ENCODE data around the gene ADRM1.

The ADRM1 gene

GRCh38 chr20:62333820-62334595, 31.2 kb downstream of the ADRM1 start:
- ATAC-seq (ENCODE audit: low read depth) (no peak), DNase-seq (ENCODE audit: low spot score in 2 of 2) (no peak)
- H3K27ac Mint-ChIP-seq = no peak overlapping the region
- H3K9me3 Mint-ChIP-seq = peaks cover 3% of the 10 kb centered on the region
- H3K36me3 Mint-ChIP-seq = peaks cover 3% of the 10 kb centered on the region
- no peaks in the 10 kb centered on the region for H3K27me3 Mint-ChIP-seq
- H3K4me1 Mint-ChIP-seq = peaks cover 30% of the 10 kb centered on the region
- H3K4me3 Mint-ChIP-seq = no peak overlapping the region

- Mint-ChIP-seq H3K36me3 (peaks cover 5% of the 10 kb centered on the region), H3K4me1 (peaks cover 36% of the 10 kb centered on the region), H3K27me3 (no peaks in the 10 kb centered on the region), H3K4me3 (no peak overlapping the region), H3K27ac (no peak overlapping the region), H3K9me3 (peaks cover 3% of the 10 kb centered on the region)
- ATAC-seq (ENCODE audit: low read depth) (no peak), DNase-seq (ENCODE audit: low spot score in 2 of 2) (no peak)
Measured at GRCh38 chr20:62334881-62335280, 32.1 kb downstream of the ADRM1 start.

GRCh38 chr20:62335532-62335931, 32.7 kb downstream of the ADRM1 start:
- Mint-ChIP-seq H3K27me3 (no peaks in the 10 kb centered on the region), H3K9me3 (peaks cover 3% of the 10 kb centered on the region), H3K36me3 (peaks cover 7% of the 10 kb centered on the region), H3K27ac (peak overlapping the region; percentile 95), H3K4me3 (no peak overlapping the region), H3K4me1 (peaks cover 38% of the 10 kb centered on the region)
- DNase-seq (ENCODE audit: low spot score in 2 of 2) = no peak
- ATAC-seq (ENCODE audit: low read depth) = no peak

DNA sequence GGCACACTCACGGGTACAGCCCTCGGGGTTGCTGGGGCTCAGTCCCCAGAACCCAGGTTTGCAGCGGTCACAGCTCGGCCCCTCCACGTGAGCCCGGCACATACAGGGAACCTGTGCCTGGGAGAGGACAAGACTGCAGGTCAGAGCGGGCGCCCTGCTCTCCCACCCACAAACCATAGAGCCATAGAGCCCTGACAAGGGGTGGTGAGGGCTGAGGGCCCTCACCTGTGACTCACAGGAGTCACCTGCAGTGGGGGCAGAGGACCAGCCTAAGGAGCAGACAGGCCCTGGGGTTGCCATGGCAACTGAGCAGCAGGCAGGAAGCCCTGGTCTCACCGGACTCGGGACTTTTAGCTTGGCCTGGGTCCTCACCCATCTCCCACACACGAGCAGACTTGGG, 33.5 kb downstream of the ADRM1 start:
- peaks cover 38% of the 10 kb centered on the region for H3K4me1 Mint-ChIP-seq
- peak overlapping the region; percentile 95 for H3K27ac Mint-ChIP-seq
- DNase-seq (ENCODE audit: low spot score in 2 of 2) (no peak), ATAC-seq (ENCODE audit: low read depth) (no peak)
- H3K9me3 Mint-ChIP-seq = peaks cover 3% of the 10 kb centered on the region
- H3K27me3 Mint-ChIP-seq = no peaks in the 10 kb centered on the region
- peak overlapping the region; percentile 62 for H3K4me3 Mint-ChIP-seq
- H3K36me3 Mint-ChIP-seq = peaks cover 5% of the 10 kb centered on the region

- Mint-ChIP-seq H3K9me3 (peaks cover 3% of the 10 kb centered on the region), H3K27me3 (no peaks in the 10 kb centered on the region), H3K36me3 (peaks cover 5% of the 10 kb centered on the region), H3K4me3 (peak overlapping the region; percentile 75), H3K27ac (peak overlapping the region; percentile 95), H3K4me1 (peaks cover 38% of the 10 kb centered on the region)
- ATAC-seq (ENCODE audit: low read depth) (no peak), DNase-seq (ENCODE audit: low spot score in 2 of 2) (no peak)
Measured at GRCh38 chr20:62336775-62337557, 34.2 kb downstream of the ADRM1 start.

DNA sequence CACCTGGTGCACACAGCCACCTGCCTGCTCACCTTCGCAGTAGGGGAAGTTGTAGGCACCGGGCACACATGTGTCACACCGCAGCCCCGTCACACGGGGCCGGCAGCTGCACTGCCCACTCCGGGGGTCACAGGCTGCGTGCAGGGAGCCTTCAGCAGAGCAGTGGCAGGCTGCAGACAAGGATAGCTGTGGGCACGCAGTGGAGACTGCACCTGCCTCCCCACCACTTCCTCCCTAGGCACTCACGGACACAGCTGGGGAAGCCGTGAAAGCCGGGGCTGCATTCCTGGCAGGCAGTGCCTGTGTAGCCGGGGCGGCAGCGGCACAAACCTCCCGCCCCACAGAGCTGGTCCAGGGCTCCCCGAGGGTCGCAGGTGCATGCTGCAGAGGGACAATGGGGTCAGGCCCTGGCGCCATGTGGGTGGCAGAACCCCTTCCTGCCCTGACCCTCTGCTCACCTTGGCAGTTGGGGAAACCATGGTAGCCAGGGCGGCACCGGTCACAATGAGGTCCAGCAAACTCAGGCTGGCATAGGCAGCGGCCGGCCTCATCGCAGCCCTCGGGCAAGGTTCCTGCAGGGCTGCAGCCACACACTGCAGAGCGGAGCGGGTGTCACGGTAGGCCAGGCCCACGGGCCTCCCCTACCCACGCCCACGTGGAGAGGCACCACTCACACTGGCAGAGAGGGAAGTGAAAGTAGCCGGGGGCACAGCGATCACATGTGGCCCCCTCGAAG, 34.9 kb downstream of the ADRM1 start:
- peaks cover 38% of the 10 kb centered on the region for H3K4me1 Mint-ChIP-seq
- ATAC-seq (ENCODE audit: low read depth) (peak; percentile 65), DNase-seq (ENCODE audit: low spot score in 2 of 2) (peak; percentile 68 to 70)
- H3K4me3 Mint-ChIP-seq = peak overlapping the region; percentile 75
- H3K36me3 Mint-ChIP-seq = peaks cover 5% of the 10 kb centered on the region
- peaks cover 3% of the 10 kb centered on the region for H3K9me3 Mint-ChIP-seq
- no peaks in the 10 kb centered on the region for H3K27me3 Mint-ChIP-seq
- H3K27ac Mint-ChIP-seq = peak overlapping the region; percentile 95

DNA sequence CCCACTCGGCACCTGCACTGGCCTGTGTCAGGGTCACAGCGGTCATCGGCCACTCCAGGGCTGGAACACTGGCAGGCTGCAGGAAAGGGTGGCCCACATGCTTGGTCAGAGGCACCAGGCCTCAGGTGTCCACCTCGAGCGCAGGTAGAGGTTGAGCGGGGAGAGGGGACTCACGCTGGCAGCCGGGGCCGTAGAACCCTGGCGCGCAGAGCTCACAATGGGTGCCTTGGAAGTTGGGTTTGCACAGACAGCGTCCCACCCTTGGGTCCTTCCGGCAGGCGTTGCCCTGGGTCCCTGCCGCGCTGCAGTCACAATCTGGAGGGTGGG, 35.5 kb downstream of the ADRM1 start:
- Mint-ChIP-seq H3K4me3 (peak overlapping the region; percentile 75), H3K36me3 (peaks cover 8% of the 10 kb centered on the region), H3K27ac (peak overlapping the region; percentile 95), H3K9me3 (peaks cover 3% of the 10 kb centered on the region), H3K27me3 (no peaks in the 10 kb centered on the region), H3K4me1 (peaks cover 38% of the 10 kb centered on the region)
- DNase-seq (ENCODE audit: low spot score in 2 of 2) (no peak), ATAC-seq (ENCODE audit: low read depth) (no peak)

DNA sequence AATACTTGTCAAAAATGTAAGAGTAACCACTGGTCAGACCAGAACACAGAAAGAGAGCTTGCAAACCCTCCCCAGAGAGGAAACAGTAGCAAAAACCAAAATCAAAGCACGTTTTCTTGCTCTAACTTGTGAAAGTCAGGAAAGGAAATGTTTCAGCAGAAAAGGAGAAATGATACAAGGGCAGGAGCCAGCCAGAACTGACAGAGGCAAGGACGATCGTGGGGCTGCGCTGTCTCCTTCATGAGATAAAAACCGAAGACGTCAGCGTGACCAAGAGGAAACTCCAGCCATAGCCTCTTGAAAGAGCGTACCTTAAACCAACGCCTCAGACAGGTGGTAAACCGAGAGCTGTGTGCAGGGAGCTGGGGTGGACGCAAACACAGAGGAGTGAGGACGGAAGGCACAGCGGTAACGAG, 36.9 kb downstream of the ADRM1 start:
- ATAC-seq (ENCODE audit: low read depth) = peak; percentile 63
- peaks cover 8% of the 10 kb centered on the region for H3K36me3 Mint-ChIP-seq
- peaks cover 3% of the 10 kb centered on the region for H3K9me3 Mint-ChIP-seq
- DNase-seq (ENCODE audit: low spot score in 2 of 2) = peak; percentile 63 to 74
- H3K4me1 Mint-ChIP-seq = peaks cover 39% of the 10 kb centered on the region
- peak overlapping the region; percentile 92 for H3K4me3 Mint-ChIP-seq
- H3K27ac Mint-ChIP-seq = peak overlapping the region; percentile 95
- no peaks in the 10 kb centered on the region for H3K27me3 Mint-ChIP-seq

DNA sequence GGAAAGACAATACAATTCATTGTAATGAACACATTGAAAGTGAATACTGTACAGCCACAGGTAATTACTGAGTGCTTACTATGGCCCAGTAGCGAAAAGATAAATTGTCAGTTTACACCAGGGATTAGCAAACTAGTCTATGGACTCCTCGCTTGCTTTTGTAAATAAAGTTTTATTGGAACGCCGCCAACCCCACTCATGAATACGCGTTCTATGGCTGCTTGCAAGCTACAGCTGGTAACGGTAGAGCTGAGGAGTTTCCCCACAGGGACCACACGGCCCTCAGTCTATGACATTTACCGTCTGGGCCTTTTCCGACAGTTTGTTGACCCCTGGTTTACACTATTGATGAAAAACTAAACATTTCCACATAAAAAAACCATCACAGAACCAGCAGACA, 40.1 kb downstream of the ADRM1 start:
- Mint-ChIP-seq H3K9me3 (no peaks in the 10 kb centered on the region), H3K27ac (no peak overlapping the region), H3K4me1 (peaks cover 14% of the 10 kb centered on the region), H3K4me3 (no peak overlapping the region), H3K27me3 (no peaks in the 10 kb centered on the region), H3K36me3 (peaks cover 8% of the 10 kb centered on the region)
- DNase-seq (ENCODE audit: low spot score in 2 of 2) (no peak), ATAC-seq (ENCODE audit: low read depth) (no peak)

- Mint-ChIP-seq H3K9me3 (peaks cover 3% of the 10 kb centered on the region), H3K27ac (no peak overlapping the region), H3K36me3 (peaks cover 11% of the 10 kb centered on the region), H3K27me3 (no peaks in the 10 kb centered on the region), H3K4me1 (peaks cover 11% of the 10 kb centered on the region), H3K4me3 (no peak overlapping the region)
- ATAC-seq (ENCODE audit: low read depth) = no peak
- no peak for DNase-seq (ENCODE audit: low spot score in 2 of 2)
Measured at GRCh38 chr20:62344092-62344491, 41.3 kb downstream of the ADRM1 start.

- ATAC-seq (ENCODE audit: low read depth) = no peak
- Mint-ChIP-seq H3K36me3 (peaks cover 13% of the 10 kb centered on the region), H3K4me1 (peaks cover 8% of the 10 kb centered on the region), H3K9me3 (peaks cover 5% of the 10 kb centered on the region), H3K27me3 (no peaks in the 10 kb centered on the region), H3K4me3 (no peak overlapping the region), H3K27ac (no peak overlapping the region)
- DNase-seq (ENCODE audit: low spot score in 2 of 2) = no peak
Measured at GRCh38 chr20:62344782-62345181, 42.0 kb downstream of the ADRM1 start.

DNA sequence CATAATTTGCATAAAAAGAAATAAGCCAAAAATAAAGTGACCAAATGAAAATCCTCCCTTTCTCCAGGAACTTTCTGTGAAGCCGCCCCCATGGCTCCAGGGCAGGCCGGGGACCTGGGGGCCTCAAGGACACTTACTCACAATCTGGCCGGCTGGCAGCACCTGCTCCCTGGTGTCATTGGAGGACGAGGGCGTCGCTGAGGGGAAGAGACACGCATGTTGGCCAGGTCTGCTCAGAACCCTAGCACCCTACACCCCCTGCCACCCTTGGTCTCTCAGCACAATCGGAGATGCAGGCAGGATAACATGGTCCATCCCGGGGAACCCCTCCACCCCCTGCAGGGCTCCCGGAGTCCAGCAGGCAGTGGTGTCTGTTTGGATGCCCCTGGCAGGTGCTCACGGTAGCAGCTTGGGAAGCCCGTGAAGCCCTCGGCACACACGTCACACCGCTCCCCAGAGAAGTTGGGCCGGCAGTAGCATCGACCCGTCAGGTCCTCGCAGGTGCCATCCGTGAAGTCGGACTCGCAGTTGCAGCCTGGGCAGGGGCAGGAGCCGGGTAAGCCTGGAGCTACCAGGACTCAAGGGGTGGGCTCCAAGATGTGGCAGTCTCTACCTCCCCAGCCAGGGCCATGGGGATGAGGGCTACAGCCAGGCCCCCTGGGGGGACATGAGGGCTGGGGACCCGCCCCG, 43.0 kb downstream of the ADRM1 start:
- no peak for DNase-seq (ENCODE audit: low spot score in 2 of 2)
- peaks cover 5% of the 10 kb centered on the region for H3K9me3 Mint-ChIP-seq
- H3K4me3 Mint-ChIP-seq = no peak overlapping the region
- no peak for ATAC-seq (ENCODE audit: low read depth)
- H3K27ac Mint-ChIP-seq = no peak overlapping the region
- no peaks in the 10 kb centered on the region for H3K27me3 Mint-ChIP-seq
- peaks cover 5% of the 10 kb centered on the region for H3K4me1 Mint-ChIP-seq
- H3K36me3 Mint-ChIP-seq = peaks cover 10% of the 10 kb centered on the region

DNA sequence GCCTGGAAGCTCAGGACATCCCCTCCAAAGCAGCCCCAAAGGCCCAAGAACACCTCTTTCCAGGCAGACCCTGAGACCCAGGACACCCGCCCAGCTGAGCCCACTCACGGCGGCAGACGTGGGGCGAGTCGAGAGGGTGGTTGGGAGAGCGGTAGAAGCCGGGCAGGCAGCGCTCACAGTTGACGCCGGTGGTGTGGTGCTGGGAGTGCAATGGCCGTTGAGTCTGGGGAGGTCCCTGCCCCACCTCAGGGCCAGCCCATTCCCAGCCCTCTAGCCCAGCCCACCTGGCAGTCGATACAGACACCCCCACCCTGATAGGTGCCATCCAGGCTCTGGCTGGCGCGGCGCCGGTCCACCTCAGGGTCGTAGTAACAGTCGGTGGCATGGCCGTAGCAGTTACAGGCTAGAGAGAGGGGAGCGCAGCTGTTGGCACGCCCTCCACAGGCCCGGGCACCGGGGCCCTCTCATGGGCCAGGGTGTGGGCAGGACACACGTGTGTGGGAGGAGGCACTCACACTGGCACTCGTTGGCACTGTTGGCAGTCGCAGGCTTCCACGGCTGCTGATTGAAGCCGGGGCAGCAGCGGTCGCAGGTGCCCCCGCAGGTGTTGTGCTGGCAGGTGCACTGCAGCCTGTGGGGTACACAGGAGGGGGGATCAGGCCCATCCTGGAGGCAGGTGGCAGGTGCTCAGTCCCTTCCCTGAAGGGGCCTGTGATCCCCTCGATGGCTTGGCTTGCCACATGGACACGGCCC, 43.8 kb downstream of the ADRM1 start:
- peaks cover 10% of the 10 kb centered on the region for H3K36me3 Mint-ChIP-seq
- DNase-seq (ENCODE audit: low spot score in 2 of 2) (no peak), ATAC-seq (ENCODE audit: low read depth) (no peak)
- H3K9me3 Mint-ChIP-seq = peaks cover 5% of the 10 kb centered on the region
- H3K4me3 Mint-ChIP-seq = no peak overlapping the region
- peaks cover 5% of the 10 kb centered on the region for H3K4me1 Mint-ChIP-seq
- no peak overlapping the region for H3K27ac Mint-ChIP-seq
- no peaks in the 10 kb centered on the region for H3K27me3 Mint-ChIP-seq

Measured in memory B cell (primary cell).